K562 (cell line): ENCODE measurements around the gene LACC1. TPM values are rescaled to one million over a fixed set of nuclear protein-coding genes. Genes with fewer than 3 reads are reported as not detected.
A peak's percentile ranks its signal among the peaks of the same experiment; 100 is the strongest.

Experiments
- ATAC-seq: fragments of 200-7000 bp; cut with Tn5 transposase; 3 replicates; pipeline ENCODE4 v1.9.1; 2020; ENCODE audit warnings: moderate library complexity
- BruUV-seq: library from RNA; stranded (reverse); fragments of 400-500 nt; replicated peaks from 2 replicates; lab custom pipeline; 2021; lab: Mats Ljungman, UMichigan
- CTCF ChIA-PET: fragments of 300-600 bp; formaldehyde crosslinking; extraction: SDS; loops from one replicate; lab custom pipeline; 2021; ENCODE audit warnings: low intra/inter-chr PET ratio; lab: Yijun Ruan, JAX
- POLR2A ChIA-PET: fragments of 300-600, 350-650 bp; sonication (Branson Sonifier 250); formaldehyde crosslinking; extraction: SDS; loops from one replicate; lab custom pipeline; 2021; ENCODE audit warnings: antibody characterized with exemption, inconsistent platforms; lab: Yijun Ruan, JAX
- DNase-seq, 4 experiments: peaks; one replicate each; pipeline versions ENCODE4 v3.0.0 to v3.0.0-alpha.2; 2011 to 2018; ENCODE audit warnings: low spot score in 3 of 4, mixed read lengths in 3 of 4; ENCODE audit errors: extremely low read depth in 1 of 4
- FAIRE-seq: peaks from 2 replicates; lab custom pipeline; 2011; peaks lifted over from hg19 to GRCh38; lab: Jason Lieb, UNC
- H2AFZ ChIP-seq: 2 replicates; pipeline ENCODE4 v1.6.0; 2011; ENCODE audit warnings: low read depth, low read length, control low read depth, inconsistent platforms
- H3K27ac ChIP-seq: fragments of 200-600 bp; 3 replicates; pipeline ENCODE4 v1.8.0; 2011; ENCODE audit warnings: low read depth, mild to moderate bottlenecking, control low read depth, inconsistent platforms, low read length, moderate library complexity, mixed read lengths; ENCODE audit errors: extremely low read depth
- H3K27me3 ChIP-seq, 2 experiments: fragments of 300-600 bp in 1 of 2; 2 replicates in 1 of 2; 3 replicates in 1 of 2; pipeline versions ENCODE4 v1.6.0 to v1.8.0; 2011; ENCODE audit warnings: inconsistent platforms in 2 of 2, low read length in 2 of 2, mild to moderate bottlenecking in 1 of 2, mixed read lengths in 1 of 2, moderate library complexity in 1 of 2; ENCODE audit not compliant: control insufficient read depth in 2 of 2, insufficient read depth in 2 of 2
- H3K36me3 ChIP-seq: fragments of 300-600 bp; 3 replicates; pipeline ENCODE4 v1.8.0; 2011; ENCODE audit warnings: mild to moderate bottlenecking, low read length, inconsistent platforms; ENCODE audit not compliant: control insufficient read depth, insufficient read depth
- H3K4me1 ChIP-seq, 2 experiments: fragments of 200-600 bp in 1 of 2; replicated peaks in 1 of 2; 2 replicates in 1 of 2; 3 replicates in 1 of 2; pipeline versions ENCODE4 v1.5.1 to v1.8.0; 2011; ENCODE audit warnings: inconsistent platforms in 2 of 2, low read length in 2 of 2, mild to moderate bottlenecking in 1 of 2, mixed read lengths in 1 of 2, moderate library complexity in 1 of 2; ENCODE audit not compliant: control insufficient read depth in 2 of 2, insufficient read depth in 2 of 2
- H3K4me2 ChIP-seq: 2 replicates; pipeline ENCODE4 v1.6.1; 2011; ENCODE audit warnings: low read length, control low read depth, inconsistent platforms, mixed read lengths; ENCODE audit not compliant: insufficient read depth
- H3K4me3 ChIP-seq: fragments of 200-600 bp; sonication (generic), shearing (Covaris generic); 2 replicates; pipeline ENCODE4 v1.5.1; 2016; ENCODE audit warnings: control low read depth, inconsistent platforms
- H3K79me2 ChIP-seq: fragments of 200-600 bp; 3 replicates; pipeline ENCODE4 v1.8.0; 2011; ENCODE audit warnings: low read length, inconsistent platforms; ENCODE audit not compliant: control insufficient read depth, insufficient read depth
- H3K9ac ChIP-seq, 2 experiments: 2 replicates each; pipeline versions ENCODE4 v1.6.0 to v1.6.1; 2011; ENCODE audit warnings: low read depth in 2 of 2, low read length in 2 of 2, control low read depth in 1 of 2, inconsistent platforms in 1 of 2, mild to moderate bottlenecking in 1 of 2, mixed read lengths in 1 of 2; ENCODE audit not compliant: insufficient read depth in 1 of 2
- H3K9me1 ChIP-seq: one replicate; pipeline ENCODE4 v1.6.0; 2011; ENCODE audit warnings: inconsistent platforms, mild to moderate bottlenecking, low read length, moderate library complexity; ENCODE audit not compliant: control insufficient read depth, insufficient read depth
- H3K9me3 ChIP-seq: replicated peaks from 2 replicates; pipeline ENCODE4 v1.5.1; 2011; ENCODE audit warnings: low read depth, low read length, inconsistent platforms; ENCODE audit not compliant: control insufficient read depth, insufficient read depth
- H4K20me1 ChIP-seq: replicated peaks from 2 replicates; pipeline ENCODE4 v1.6.1; 2011; ENCODE audit warnings: low read length, inconsistent platforms, mixed read lengths; ENCODE audit not compliant: control insufficient read depth, insufficient read depth
- CREBBP ChIP-seq: IDR thresholded peaks from one replicate; pipeline ENCODE4 v1.6.1; 2012; ENCODE audit warnings: low read depth, mild to moderate bottlenecking, control low read depth, inconsistent platforms, low read length
- DMBX1 ChIP-seq: fragments of 250-450 bp; sonication (Bioruptor Pico); IDR thresholded peaks from 2 replicates; pipeline ENCODE4 v1.8.0; 2022; ENCODE audit warnings: inconsistent platforms, mild to moderate bottlenecking, moderate library complexity, borderline replicate concordance
- EP300 ChIP-seq: IDR thresholded peaks from 2 replicates; pipeline ENCODE4 v1.6.1; 2012; ENCODE audit warnings: low read length, improper control_type of control experiment
- FOSL1 ChIP-seq: fragments of 200-800 bp; sonication (Bioruptor generic); conservative IDR thresholded peaks from 2 replicates; pipeline ENCODE4 v1.6.1; 2016; ENCODE audit warnings: missing genetic modification characterization, missing compliant biosample characterization
- MCM2 ChIP-seq: fragments of 450-650 bp; IDR thresholded peaks from 2 replicates; pipeline ENCODE4 v1.6.1; 2017; ENCODE audit warnings: low read depth, mild to moderate bottlenecking
- MEIS2 ChIP-seq: fragments of 450-650 bp; IDR thresholded peaks from 2 replicates; pipeline ENCODE4 v1.6.1; 2014; ENCODE audit warnings: mild to moderate bottlenecking; ENCODE audit not compliant: partially characterized antibody
- MITF ChIP-seq: IDR thresholded peaks from 2 replicates; pipeline ENCODE4 v1.6.1; 2014; ENCODE audit warnings: antibody characterized with exemption
- NR4A1 ChIP-seq, 2 experiments: fragments of 250-450 bp in 1 of 2; fragments of 450-650 bp in 1 of 2; sonication (Bioruptor Pico) in 1 of 2; IDR thresholded peaks; 2 replicates each; pipeline versions ENCODE4 v1.4.0 to v1.6.1; 2016 to 2020; ENCODE audit warnings: mild to moderate bottlenecking in 2 of 2, missing compliant biosample characterization in 1 of 2, missing genetic modification characterization in 1 of 2, moderate library complexity in 1 of 2
- SIX5 ChIP-seq, 2 experiments: IDR thresholded peaks; 2 replicates each; pipeline ENCODE4 v1.6.1; 2011; ENCODE audit warnings: low read length in 2 of 2, borderline replicate concordance in 1 of 2, low read depth in 1 of 2, mild to moderate bottlenecking in 1 of 2, moderate library complexity in 1 of 2; ENCODE audit not compliant: insufficient read depth in 1 of 2
- TBP ChIP-seq: optimal IDR thresholded peaks from 2 replicates; pipeline ENCODE3; 2011; ENCODE audit warnings: low read depth, low read length, improper control_type of control experiment
- TEAD4 ChIP-seq, 2 experiments: sonication (generic) in 1 of 2; formaldehyde crosslinking in 1 of 2; IDR thresholded peaks; 2 replicates each; pipeline versions ENCODE4 v1.6.1 to v1.8.0; 2012 to 2022; ENCODE audit warnings: borderline replicate concordance in 1 of 2, inconsistent platforms in 1 of 2, low read length in 1 of 2, mild to moderate bottlenecking in 1 of 2, missing genetic modification reagents in 1 of 2
- WHSC1 ChIP-seq: IDR thresholded peaks from one replicate; pipeline ENCODE4 v1.6.1; 2012; ENCODE audit warnings: low read length, control low read depth, inconsistent platforms
- ZBTB5 ChIP-seq: fragments of 450-650 bp; IDR thresholded peaks from 2 replicates; pipeline ENCODE4 v1.6.1; 2017; ENCODE audit warnings: antibody characterized with exemption
- ZNF165 ChIP-seq: fragments of 250-450 bp; sonication (Bioruptor Pico); IDR thresholded peaks from 2 replicates; pipeline ENCODE4 v1.4.0; 2020; ENCODE audit warnings: borderline replicate concordance
- ZNF212 ChIP-seq: fragments of 450-650 bp; formaldehyde crosslinking; IDR thresholded peaks from 2 replicates; pipeline ENCODE4 v1.4.0; 2020; ENCODE audit warnings: mild to moderate bottlenecking
- ZNF740 ChIP-seq, 3 experiments: fragments of 200-800 bp in 1 of 3; sonication (Bioruptor generic) in 1 of 3; sonication (generic) in 1 of 3; formaldehyde crosslinking in 1 of 3; IDR thresholded peaks; 2 replicates each; pipeline versions ENCODE4 v1.6.1 to v1.8.0; 2016 to 2022; ENCODE audit warnings: mild to moderate bottlenecking in 2 of 3, missing compliant biosample characterization in 2 of 3, missing genetic modification characterization in 2 of 3, missing genetic modification reagents in 1 of 3
- WGBS: fragments of 100-300 bp; shearing (Covaris generic); methylation state at CpG from one replicate; pipeline ENCODE4 v1.1.6; 2016; ENCODE audit warnings: low coverage, mixed read lengths; ENCODE audit not compliant: insufficient coverage; ENCODE audit errors: missing lambda C conversion rate; 5-methylcytosine and 5-hydroxymethylcytosine counted together
- in situ Hi-C: fragments of 300-500 bp; cut with MboI; formaldehyde crosslinking; loops from 4 replicates; pipeline ENCODE4 v1.15.0; 2018; ENCODE audit warnings: inconsistent platforms, mixed read lengths
- intact Hi-C: fragments of 100-400 bp; cut with micrococcal nuclease; formaldehyde crosslinking; loops from 2 replicates; pipeline ENCODE4 v1.14.2; 2022
- polyA plus RNA-seq, 8 experiments: library from polyadenylated mRNA; depleted of rRNA in 4 of 8; stranded (reverse) in 5 of 8; unstranded in 3 of 8; fragments of >200 nt; fragmentation: Nextera tagmentation in 2 of 8; fragmentation: Illumina TruSeq in 1 of 8; extraction: Ambion mirVana in 2 of 8; extraction: Trizol in 1 of 8; gene quantifications; 2 replicates each; pipeline versions ENCODE4 v1.2.1 to v1.2.3, GENCODE V29; 2011 to 2014; ENCODE audit warnings: inconsistent platforms in 1 of 8, missing spikeins in 1 of 8
- total RNA-seq, 7 experiments: library from RNA; depleted of rRNA in 6 of 7; stranded (reverse); fragments of >200 nt in 6 of 7; fragmentation: Illumina TruSeq in 2 of 7; extraction: Trizol in 2 of 7; gene quantifications; 2 replicates each; pipeline versions ENCODE4 v1.2.1 to v1.2.3, GENCODE V29; 2011 to 2021; ENCODE audit warnings: low replicate concordance in 1 of 7

Gene LACC1
- total and polyA plus RNA-seq, 9 of the 15 experiments (the other 6 are each of a cell fraction or from before 2014, with no cell fraction given): 0.24 TPM; not detected in 8

GRCh38 chr13:43835701-43836100 lies 44.0 kb upstream of the LACC1 start (continued):
- no peak for TF ChIP-seq MITF

- ChIA-PET CTCF (no interaction called here), POLR2A (no interaction called here)
- no peak overlapping the region for H2AFZ ChIP-seq
- 2% methylated on average over 4 of the region's 4 CpGs for WGBS
- H3K4me3 ChIP-seq: no peak overlapping the region
- no peaks in the 10 kb centered on the region for H4K20me1 ChIP-seq
- in situ Hi-C loops: no loop called here
- intact Hi-C loops: no loop called here
- BruUV-seq: no TSS peak
- DNase-seq: peak in 1 of 4 experiments; percentile 3
- FAIRE-seq: no peak
- no peak for ATAC-seq
- no peaks in the 10 kb centered on the region for H3K36me3 ChIP-seq
- H3K4me2 ChIP-seq: no peak overlapping the region
- H3K27me3 ChIP-seq: no peaks in the 10 kb centered on the region
- H3K79me2 ChIP-seq: no peaks in the 10 kb centered on the region
- H3K9me1 ChIP-seq: no peaks in the 10 kb centered on the region
- no peaks in the 10 kb centered on the region for H3K4me1 ChIP-seq
- H3K9ac ChIP-seq: no peak overlapping the region
- no peak overlapping the region for H3K27ac ChIP-seq
- H3K9me3 ChIP-seq: no peaks in the 10 kb centered on the region
- TF ChIP-seq ZNF165: no peak
- no peak for TF ChIP-seq CREBBP
- peak; percentile 27 for TF ChIP-seq MEIS2
- no peak for TF ChIP-seq DMBX1 (CRISPR knock-in tag)
- TF ChIP-seq FOSL1 (tag): 0 out of 2 replicates have a peak, but pooled peaks have one; percentile 30
- no peak for TF ChIP-seq ZBTB5
- no peak for TF ChIP-seq WHSC1
- TF ChIP-seq ZNF740 (CRISPR knock-in tag; IDR thresholded peaks at IDR 0.05): no peak
- no peak for TF ChIP-seq ZNF740 (tag; IDR thresholded peaks at IDR 0.05)
- TF ChIP-seq SIX5 (IDR thresholded peaks at IDR 0.05; ENCODE audit: borderline replicate concordance in 1 of 2, insufficient read depth in 1 of 2, low read depth in 1 of 2, low read length in 2 of 2): no peak
- TF ChIP-seq TBP: no peak
- no peak for TF ChIP-seq EP300
- 0 out of 2 replicates have a peak, but pooled peaks have one; percentile 12 for TF ChIP-seq TEAD4 (IDR thresholded peaks at IDR 0.05; ENCODE audit: low read length)
- no peak for TF ChIP-seq TEAD4 (CRISPR knock-in tag; IDR thresholded peaks at IDR 0.05; ENCODE audit: borderline replicate concordance)
- TF ChIP-seq NR4A1 (CRISPR knock-in tag; IDR thresholded peaks at IDR 0.05): no peak
- no peak for TF ChIP-seq NR4A1 (tag; IDR thresholded peaks at IDR 0.05)
- TF ChIP-seq ZNF212 (CRISPR knock-in tag): no peak
- no peak for TF ChIP-seq MCM2
Measured at GRCh38 chr13:43838909-43839308, 40.8 kb upstream of the LACC1 start.
